OCI-LY7 (cell line): Measurements from ENCODE around the gene ZNF565. TPM values are rescaled to one million over a fixed set of nuclear protein-coding genes. Genes with fewer than 3 reads are reported as not detected.
"Not testable (repeated sequence)": the region's sequence is repeated elsewhere in the genome, so short reads cannot be mapped to it uniquely, and the experiment has no call there.

ENCODE experiments used
- BruUV-seq: library from RNA; stranded (reverse); fragments of 400-500 nt; replicated peaks from 2 replicates; lab custom pipeline; 2021; lab: Mats Ljungman, UMichigan
- CTCF ChIA-PET: fragments of 300-600 bp; sonication (Branson Sonifier 250); formaldehyde crosslinking; loops from one replicate; lab custom pipeline; 2022; ENCODE audit warnings: antibody characterized with exemption; ENCODE audit not compliant: unreplicated experiment; lab: Charles Lee
- POLR2A ChIA-PET: fragments of 300-600 bp; sonication (Branson Sonifier 250); formaldehyde crosslinking; loops from one replicate; lab custom pipeline; 2022; ENCODE audit warnings: antibody characterized with exemption; lab: Charles Lee
- DNase-seq: peaks from one replicate; pipeline ENCODE4 v3.0.0-alpha.2; 2015; ENCODE audit warnings: low spot score
- H2AFZ ChIP-seq: fragments of 200-600 bp; sonication (generic), shearing (Covaris generic); 2 replicates; pipeline ENCODE4 v1.6.1; 2014; ENCODE audit warnings: mild to moderate bottlenecking, antibody characterized with exemption, low read length, moderate library complexity
- H3K27ac ChIP-seq: fragments of 200-600 bp; sonication (generic); 2 replicates; pipeline ENCODE4 v1.5.1; 2014; ENCODE audit warnings: mixed run types, low read depth, mild to moderate bottlenecking, moderate library complexity, low read length, inconsistent platforms; ENCODE audit not compliant: poor library complexity, severe bottlenecking
- H3K36me3 ChIP-seq: fragments of 200-600 bp; sonication (generic); 2 replicates; pipeline ENCODE4 v1.6.1; 2014; ENCODE audit warnings: mild to moderate bottlenecking, antibody characterized with exemption, low read length, moderate library complexity, mixed read lengths; ENCODE audit not compliant: insufficient read depth
- H3K4me1 ChIP-seq: fragments of 200-600 bp; sonication (generic); 2 replicates; pipeline ENCODE4 v1.5.1; 2014; ENCODE audit warnings: mild to moderate bottlenecking, low read length; ENCODE audit not compliant: insufficient read depth, poor library complexity, severe bottlenecking
- H3K4me2 ChIP-seq: fragments of 200-600 bp; sonication (generic); 2 replicates; pipeline ENCODE4 v1.6.1; 2014; ENCODE audit warnings: mild to moderate bottlenecking, low read length
- H3K4me3 ChIP-seq: fragments of 200-600 bp; sonication (generic); 2 replicates; pipeline ENCODE4 v1.5.1; 2014; ENCODE audit warnings: mild to moderate bottlenecking, low read depth, low read length; ENCODE audit not compliant: poor library complexity, severe bottlenecking
- H3K79me2 ChIP-seq: fragments of 200-600 bp; sonication (generic); 2 replicates; pipeline ENCODE4 v1.6.1; 2016; ENCODE audit warnings: low read depth, mild to moderate bottlenecking, low read length, moderate library complexity, mixed read lengths; ENCODE audit not compliant: insufficient read depth
- H3K9me2 ChIP-seq: fragments of 200-600 bp; sonication (generic); 2 replicates; pipeline ENCODE4 v1.6.1; 2016; ENCODE audit warnings: mild to moderate bottlenecking, low read length, mixed read lengths; ENCODE audit not compliant: insufficient read depth
- H3K9me3 ChIP-seq: fragments of 200-600 bp; sonication (generic); 2 replicates; pipeline ENCODE4 v1.6.1; 2014; ENCODE audit warnings: mild to moderate bottlenecking, mixed run types, low read length, mixed read lengths
- H4K20me1 ChIP-seq: fragments of 200-600 bp; sonication (generic); 2 replicates; pipeline ENCODE4 v1.6.1; 2014; ENCODE audit warnings: mild to moderate bottlenecking, antibody characterized with exemption, low read length, moderate library complexity, mixed read lengths; ENCODE audit not compliant: insufficient read depth
- CTCF ChIP-seq: fragments of 200-600 bp; sonication (generic); conservative IDR thresholded peaks from 2 replicates; pipeline ENCODE4 v1.5.1; 2014; ENCODE audit warnings: mild to moderate bottlenecking, antibody characterized with exemption, low read length, moderate library complexity, mixed read lengths
- EZH2phosphoT487 ChIP-seq: fragments of 200-600 bp; sonication (generic); IDR thresholded peaks from 2 replicates; pipeline ENCODE4 v1.6.1; 2018; ENCODE audit warnings: low read depth, borderline replicate concordance, mild to moderate bottlenecking, mixed run types, antibody characterized with exemption, low read length, moderate library complexity, mixed read lengths
- intact Hi-C: fragments of 100-400 bp; cut with micrococcal nuclease; formaldehyde crosslinking; loops from one replicate; pipeline ENCODE4 v1.10.0; 2022; ENCODE audit not compliant: unreplicated experiment
- small RNA-seq: library from RNA; depleted of rRNA; stranded (forward); fragments of <200 nt; gene quantifications from one replicate; pipeline ENCODE3, GENCODE V24; 2014
- total RNA-seq, 2 experiments: library from RNA; depleted of rRNA in 1 of 2; stranded (reverse); fragments of >200 nt in 1 of 2; shearing (Covaris generic) in 1 of 2; gene quantifications; 2 replicates each; pipeline ENCODE4 v1.2.3, GENCODE V29; 2014 to 2022

Gene ZNF565
- total RNA-seq, 2 experiments from 2014 or later = 2.1 to 3.2 TPM

GRCh38 chr19:36136964-36137686 is 77.3 kb downstream of the ZNF565 start:
- H3K36me3 ChIP-seq = peaks cover 5% of the 10 kb centered on the region
- no peak overlapping the region for H3K27ac ChIP-seq
- intact Hi-C loops = no loop called here
- BruUV-seq = no TSS peak
- DNase-seq = no peak
- peaks cover 9% of the 10 kb centered on the region for H3K4me1 ChIP-seq
- no peak overlapping the region for H3K4me3 ChIP-seq
- no peak overlapping the region for H3K4me2 ChIP-seq
- no peaks in the 10 kb centered on the region for H4K20me1 ChIP-seq
- H3K79me2 ChIP-seq = peaks cover 15% of the 10 kb centered on the region; the same call in 1 of the 2 replicates
- no peak overlapping the region for H2AFZ ChIP-seq
- POLR2A ChIA-PET = interaction anchor here (1.0 kb wide), 1 partner anchor 9 kb away, joined by 3 read pairs; no protein-coding TSS in a partner anchor
- no peaks in the 10 kb centered on the region for H3K9me3 ChIP-seq
- CTCF ChIA-PET = no interaction called here
- no peaks in the 10 kb centered on the region for H3K9me2 ChIP-seq
- TF ChIP-seq CTCF = no peak
- TF ChIP-seq EZH2phosphoT487 = no peak

DNA sequence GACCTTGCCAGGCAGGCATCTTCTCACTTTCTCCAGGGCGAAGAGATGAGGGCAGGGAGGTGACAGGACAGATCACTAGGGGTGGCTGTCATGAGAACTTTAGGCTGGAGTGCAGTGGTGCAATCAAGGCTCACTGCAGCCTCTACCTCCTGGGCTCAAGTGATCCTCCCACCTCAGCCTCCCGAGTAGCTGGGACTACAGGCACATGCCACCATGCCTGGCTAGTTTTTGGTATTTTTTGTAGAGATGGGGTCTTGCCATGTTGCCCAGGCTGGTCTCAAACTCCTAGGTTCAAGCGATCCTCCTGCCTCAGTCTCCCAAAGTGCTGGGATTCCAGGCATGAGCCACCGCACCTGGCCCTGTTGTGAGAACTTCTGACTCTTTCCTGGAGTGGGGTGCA is 79.6 kb downstream of the ZNF565 start:
- H3K4me2 ChIP-seq, H2AFZ ChIP-seq, intact Hi-C loops, H4K20me1 ChIP-seq, BruUV-seq, H3K79me2 ChIP-seq, H3K4me3 ChIP-seq, DNase-seq, H3K9me3 ChIP-seq, H3K36me3 ChIP-seq, POLR2A ChIA-PET, H3K9me2 ChIP-seq, H3K27ac ChIP-seq, CTCF ChIA-PET: not testable (repeated sequence)
- peaks cover 13% of the 10 kb centered on the region for H3K4me1 ChIP-seq

Small RNAs within 50 kb of the gene (small RNA-seq; reads per million reads assigned to genes)
- gene RF00019 = not detected

Other genes starting within 250 kb of the ZNF565 start
- 52.6 and 60.9 TPM in 2 replicates for gene SDHAF1, start 219.5 kb downstream of the ZNF565 start, total RNA-seq (2014; rRNA removed; shearing (Covaris generic))
- 24.2 and 26.1 TPM in 2 replicates for gene SDHAF1, start 219.5 kb downstream of the ZNF565 start, total RNA-seq (2022)
- gene SYNE4, start 205.9 kb downstream of the ZNF565 start, total RNA-seq (2014; rRNA removed; shearing (Covaris generic)) = 0.26 and 2.7 TPM in 2 replicates
- 3.1 and 4.5 TPM in 2 replicates for gene SYNE4, start 205.9 kb downstream of the ZNF565 start, total RNA-seq (2022)
- gene ALKBH6, start 200.5 kb downstream of the ZNF565 start, total RNA-seq (2014; rRNA removed; shearing (Covaris generic)) = 19.5 and 29.0 TPM in 2 replicates
- 28.7 and 38.2 TPM in 2 replicates for gene ALKBH6, start 200.5 kb downstream of the ZNF565 start, total RNA-seq (2022)
- gene CLIP3, start 181.8 kb downstream of the ZNF565 start, total RNA-seq (2014; rRNA removed; shearing (Covaris generic)) = 0.66 TPM in 1 of 2 replicates, not detected in the other
- 2.4 and 2.6 TPM in 2 replicates for gene CLIP3, start 181.8 kb downstream of the ZNF565 start, total RNA-seq (2022)
- 4.9 and 7.3 TPM in 2 replicates for gene THAP8, start 160.4 kb downstream of the ZNF565 start, total RNA-seq (2014; rRNA removed; shearing (Covaris generic))
- 7.3 and 7.5 TPM in 2 replicates for gene THAP8, start 160.4 kb downstream of the ZNF565 start, total RNA-seq (2022)
- 39.0 and 44.5 TPM in 2 replicates for gene WDR62, start 159.8 kb downstream of the ZNF565 start, total RNA-seq (2014; rRNA removed; shearing (Covaris generic))
- 60.2 and 65.4 TPM in 2 replicates for gene WDR62, start 159.8 kb downstream of the ZNF565 start, total RNA-seq (2022)
- not detected in 2 replicates for gene OVOL3, start 103.5 kb downstream of the ZNF565 start, total RNA-seq (2014; rRNA removed; shearing (Covaris generic))
- gene OVOL3, start 103.5 kb downstream of the ZNF565 start, total RNA-seq (2022) = not detected in 2 replicates
- 149 and 151 TPM in 2 replicates for gene POLR2I, start 99.8 kb downstream of the ZNF565 start, total RNA-seq (2014; rRNA removed; shearing (Covaris generic))
- 76.0 and 78.6 TPM in 2 replicates for gene POLR2I, start 99.8 kb downstream of the ZNF565 start, total RNA-seq (2022)
- 198 and 200 TPM in 2 replicates for gene TBCB, start 99.2 kb downstream of the ZNF565 start, total RNA-seq (2014; rRNA removed; shearing (Covaris generic))
- 133 and 136 TPM in 2 replicates for gene TBCB, start 99.2 kb downstream of the ZNF565 start, total RNA-seq (2022)
- gene CAPNS1, start 74.6 kb downstream of the ZNF565 start, total RNA-seq (2014; rRNA removed; shearing (Covaris generic)) = 125 and 166 TPM in 2 replicates
- gene CAPNS1, start 74.6 kb downstream of the ZNF565 start, total RNA-seq (2022) = 337 and 339 TPM in 2 replicates
- not detected in 2 replicates for gene COX7A1, start 62.2 kb downstream of the ZNF565 start, total RNA-seq (2014; rRNA removed; shearing (Covaris generic))
- gene COX7A1, start 62.2 kb downstream of the ZNF565 start, total RNA-seq (2022) = not detected in 2 replicates
- gene ZNF146, start 441 bp upstream of the ZNF565 start, total RNA-seq (2014; rRNA removed; shearing (Covaris generic)) = 67.4 and 69.4 TPM in 2 replicates
- gene ZNF146, start 441 bp upstream of the ZNF565 start, total RNA-seq (2022) = 85.1 and 86.3 TPM in 2 replicates
- 4.5 and 5.2 TPM in 2 replicates for gene ZFP14, start 164.5 kb upstream of the ZNF565 start, total RNA-seq (2014; rRNA removed; shearing (Covaris generic))
- 6.2 and 7.9 TPM in 2 replicates for gene ZFP14, start 164.5 kb upstream of the ZNF565 start, total RNA-seq (2022)
- gene ZFP82, start 204.0 kb upstream of the ZNF565 start, total RNA-seq (2014; rRNA removed; shearing (Covaris generic)) = 13.5 and 14.5 TPM in 2 replicates
- gene ZFP82, start 204.0 kb upstream of the ZNF565 start, total RNA-seq (2022) = 15.6 and 17.7 TPM in 2 replicates